GM19043 (cell line): ENCODE data around the gene PHC2.

Experiments used
- ATAC-seq: cut with Tn5 transposase; IDR thresholded peaks from one replicate; pipeline ENCODE4 v1.9.1; 2021; ENCODE audit warnings: low read depth; ENCODE audit not compliant: unreplicated experiment

PHC2 gene

GRCh38 chr1:33335020-33335419, 95.9 kb downstream of the PHC2 start:
- ATAC-seq = no peak

- no peak for ATAC-seq
These were observed 96.8 kb downstream of the PHC2 start for GRCh38 chr1:33334081-33334552.

- no peak for ATAC-seq
These were observed 98.0 kb downstream of the PHC2 start for GRCh38 chr1:33332881-33333280.

DNA sequence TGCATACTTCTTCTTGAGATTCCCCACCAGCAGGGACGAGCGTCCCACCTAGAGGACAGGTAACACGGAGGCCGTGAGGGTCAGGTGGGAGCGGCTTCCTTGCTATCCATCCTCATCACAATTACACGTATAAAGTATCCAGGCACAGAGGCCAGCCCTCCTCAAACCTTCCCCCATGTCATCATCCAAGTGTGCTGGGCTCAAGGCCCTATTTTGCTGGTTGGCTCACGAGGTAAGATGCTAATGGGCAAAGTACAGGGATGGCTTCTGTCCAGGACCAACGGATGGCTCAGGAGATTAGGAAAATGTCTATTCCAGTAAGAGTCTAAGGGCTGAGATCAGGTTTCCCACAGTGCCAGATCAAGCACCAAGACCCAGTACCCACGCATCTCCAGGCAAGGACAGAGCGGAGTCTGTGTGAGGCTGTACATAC, 98.5 kb downstream of the PHC2 start:
- no peak for ATAC-seq

DNA sequence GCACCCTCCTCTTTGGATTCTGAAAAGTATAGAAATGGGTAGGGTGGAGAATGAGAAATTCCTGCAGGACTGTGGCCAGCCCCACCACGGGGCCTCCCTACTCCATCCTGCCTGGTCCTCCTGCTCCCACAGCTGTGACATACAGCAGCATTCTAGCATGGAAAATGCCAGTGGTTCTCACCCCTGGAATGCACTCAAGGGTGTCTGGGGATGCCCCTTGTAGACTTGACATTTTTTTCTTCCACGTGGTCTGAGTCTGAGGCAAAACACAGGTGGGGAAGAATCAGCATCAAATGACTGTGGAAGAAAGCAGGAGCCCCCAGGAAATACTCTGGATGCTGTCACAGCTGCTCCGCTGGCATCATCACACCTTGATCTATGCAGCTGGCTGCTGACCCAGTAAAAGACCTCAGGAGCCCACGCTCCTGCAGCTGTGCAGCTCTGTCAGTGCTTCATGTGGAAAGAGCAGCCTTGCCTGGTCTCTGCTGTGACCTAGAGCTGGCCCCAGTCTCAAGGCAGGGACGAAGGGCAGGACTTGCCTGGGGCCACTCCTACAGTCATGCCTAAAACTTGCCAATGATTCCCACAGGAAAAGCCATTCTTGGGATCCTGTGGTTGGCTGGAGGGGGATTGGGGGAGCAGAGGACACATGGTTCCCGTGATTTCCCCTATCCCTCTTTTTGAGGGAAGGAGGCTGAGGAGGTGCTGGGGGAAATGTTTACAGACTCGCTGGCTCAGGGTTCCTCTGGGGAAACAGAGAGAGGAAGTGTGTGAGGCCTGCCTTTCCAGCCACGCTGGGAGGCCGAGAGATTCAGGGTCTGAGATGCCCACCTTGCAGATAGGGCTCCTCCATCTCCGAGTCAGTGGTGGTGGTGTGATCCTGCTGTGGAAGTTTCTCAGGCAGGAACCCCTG, 99.2 kb downstream of the PHC2 start:
- no peak for ATAC-seq

DNA sequence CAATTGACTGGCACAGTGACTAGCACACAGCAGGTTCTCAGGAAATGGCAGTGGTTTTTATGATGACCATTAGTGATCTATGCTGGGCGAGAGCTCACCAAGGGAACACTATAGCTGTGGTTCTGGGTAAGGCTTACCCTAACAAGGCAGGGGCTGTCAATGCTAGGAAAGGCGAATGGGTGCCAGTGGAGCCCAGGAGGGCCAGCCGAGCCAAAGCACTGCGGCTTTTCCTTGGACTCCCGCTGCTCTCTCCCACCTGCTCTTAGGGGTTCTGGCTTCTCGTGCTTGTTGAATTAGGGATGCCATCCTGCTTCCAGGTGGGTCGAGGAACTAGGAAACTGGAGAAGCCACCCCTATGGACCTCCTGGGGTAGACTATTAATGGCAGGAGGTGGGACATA, 100.0 kb downstream of the PHC2 start:
- no peak for ATAC-seq

DNA sequence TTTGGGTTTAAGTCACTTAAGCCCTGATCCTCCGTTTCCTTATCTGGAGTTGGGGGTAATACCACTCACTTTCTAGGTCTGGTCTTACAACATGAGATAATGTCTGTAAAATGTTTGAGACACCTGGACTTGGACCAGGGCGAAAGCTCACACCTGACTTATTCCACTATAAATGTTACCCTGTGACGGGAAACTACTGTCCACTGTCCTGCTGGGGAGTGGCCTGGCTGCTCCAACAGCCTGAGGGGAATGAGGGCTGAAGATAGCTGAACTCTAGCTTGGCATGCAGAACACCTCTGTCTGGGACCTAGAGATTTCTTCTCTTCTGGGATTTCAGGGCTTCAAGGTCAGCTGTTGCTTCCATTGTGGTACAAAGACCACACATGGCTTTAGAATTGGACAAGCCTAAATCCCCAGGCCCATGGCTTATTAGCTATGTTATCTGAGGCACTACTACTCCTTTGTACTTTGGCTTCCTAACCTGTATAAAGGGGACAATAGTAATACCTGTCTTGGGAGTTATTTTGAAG, 100.5 kb downstream of the PHC2 start:
- ATAC-seq = no peak

GRCh38 chr1:33329600-33330305, 101.1 kb downstream of the PHC2 start:
- ATAC-seq = no peak

DNA sequence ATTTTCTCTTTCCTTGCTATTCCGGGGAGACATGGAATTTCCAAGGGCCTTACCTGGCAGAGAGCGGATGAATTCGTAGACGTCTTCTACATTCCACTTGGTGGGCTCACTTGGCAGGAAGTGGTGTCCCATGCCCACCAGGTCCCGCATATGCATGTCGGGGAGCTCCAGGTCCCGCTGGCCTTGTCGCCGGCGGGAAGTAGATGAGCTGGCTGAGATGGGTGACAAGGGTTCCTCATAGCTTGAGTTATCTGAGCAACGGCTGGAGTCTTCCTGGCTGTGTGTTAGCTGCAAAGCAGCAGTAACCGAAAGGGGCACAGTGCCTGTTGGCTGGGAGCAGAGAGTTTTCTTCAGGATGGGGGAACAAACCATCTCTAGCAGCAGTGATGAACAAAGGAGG, 102.1 kb downstream of the PHC2 start:
- no peak for ATAC-seq

- ATAC-seq = no peak
These were observed 103.1 kb downstream of the PHC2 start for GRCh38 chr1:33327587-33328325.

DNA sequence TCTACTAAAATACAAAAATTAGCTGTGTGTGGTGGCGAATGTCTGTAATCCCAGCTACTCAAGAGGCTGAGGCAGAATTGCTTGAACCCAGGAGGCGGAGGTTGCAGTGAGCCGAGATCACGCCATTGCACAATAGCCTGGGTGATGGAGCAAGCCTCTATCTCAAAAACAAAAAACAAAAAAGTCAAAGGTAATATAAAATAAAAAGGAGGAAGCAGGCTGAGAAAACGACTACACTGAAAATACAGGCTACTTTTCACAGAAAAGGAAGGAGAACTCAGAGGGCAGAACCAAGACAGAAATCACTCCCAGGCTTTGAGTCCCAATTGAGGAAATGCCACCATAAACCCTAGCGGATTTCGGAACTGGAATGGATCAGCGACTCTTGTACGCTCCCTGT, 104.1 kb downstream of the PHC2 start:
- ATAC-seq = no peak

DNA sequence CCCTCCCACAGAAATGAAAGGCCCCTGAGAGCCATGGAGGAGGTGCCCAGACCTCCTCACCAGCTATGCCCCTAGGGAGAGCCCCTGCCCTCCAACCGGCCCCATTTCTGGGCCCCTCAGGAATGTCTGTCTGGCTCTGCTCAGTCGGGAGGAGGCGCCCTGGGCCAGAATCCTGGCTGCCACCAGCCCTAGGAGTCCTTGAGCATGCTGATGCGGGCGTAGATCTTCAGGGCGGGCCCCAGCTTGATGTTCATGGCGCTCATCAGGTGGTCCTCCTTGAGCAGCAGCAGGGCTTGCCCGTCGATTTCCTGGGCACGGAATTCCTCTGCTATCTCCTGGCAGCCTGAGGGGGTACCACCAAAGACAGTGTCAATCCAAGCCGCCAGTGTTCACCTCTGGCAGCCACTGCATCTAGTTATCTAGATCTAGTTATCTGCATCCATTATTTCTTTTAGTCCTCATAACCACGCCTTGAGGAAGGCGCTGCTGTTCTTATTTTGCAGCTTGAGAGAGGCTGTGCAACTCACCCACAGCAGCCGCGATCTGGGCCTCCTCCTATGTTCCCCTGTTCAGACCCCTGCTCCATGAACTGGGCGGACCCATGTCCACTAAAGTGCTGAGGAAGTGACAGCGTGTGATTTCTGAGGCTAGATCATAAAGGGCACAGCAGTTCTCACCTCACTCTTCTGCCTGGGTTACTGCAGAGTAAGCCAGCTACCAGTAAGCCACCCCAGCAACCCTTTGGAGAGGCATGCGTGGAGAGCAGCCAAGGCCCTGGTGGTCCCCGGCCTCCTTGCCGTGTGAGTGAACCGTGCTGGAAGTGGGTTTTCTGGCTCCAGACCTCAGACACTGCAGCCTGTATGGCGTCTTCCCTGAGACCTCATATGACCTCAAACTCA, 106.0 kb downstream of the PHC2 start:
- no peak for ATAC-seq

DNA sequence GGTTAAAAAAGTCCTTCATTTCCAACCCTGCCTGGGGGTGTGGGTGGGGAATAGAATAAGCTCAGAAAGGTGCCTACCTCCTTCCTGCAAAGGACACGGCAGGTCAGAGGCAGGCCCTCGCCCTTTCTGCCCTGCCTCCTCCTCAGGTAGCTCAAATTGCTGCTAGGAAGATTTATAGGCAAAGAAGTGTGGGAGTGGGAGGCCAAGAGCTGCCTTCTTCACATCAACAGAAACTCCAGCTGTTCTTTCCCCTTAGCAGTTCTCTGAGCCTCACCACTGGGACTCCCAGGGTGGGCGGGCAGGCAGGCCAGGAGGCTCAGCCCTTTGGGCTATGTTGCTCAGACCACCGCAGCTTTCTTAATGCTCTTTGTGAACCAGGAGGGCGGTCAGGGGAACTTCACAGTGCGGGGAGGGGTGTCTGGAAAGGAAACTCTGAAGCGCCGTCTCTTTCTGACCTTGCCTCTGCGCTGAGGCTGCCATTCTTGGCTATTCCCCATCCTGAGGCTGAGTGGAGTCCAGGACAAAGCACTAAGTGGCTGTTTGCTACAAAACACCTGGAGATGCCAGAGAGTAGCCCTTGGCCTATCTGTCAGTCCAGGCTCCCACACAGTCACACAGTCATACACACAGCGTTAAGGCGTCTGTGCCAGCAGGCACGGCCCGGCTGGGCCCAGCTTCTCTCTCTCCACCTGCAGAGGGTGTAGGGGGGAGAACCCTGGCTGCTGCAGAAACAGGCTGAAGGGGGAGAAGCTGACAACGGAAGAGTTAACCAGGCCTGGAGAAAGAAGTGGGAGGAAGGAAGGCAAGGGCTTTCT, 107.0 kb downstream of the PHC2 start:
- ATAC-seq = no peak

DNA sequence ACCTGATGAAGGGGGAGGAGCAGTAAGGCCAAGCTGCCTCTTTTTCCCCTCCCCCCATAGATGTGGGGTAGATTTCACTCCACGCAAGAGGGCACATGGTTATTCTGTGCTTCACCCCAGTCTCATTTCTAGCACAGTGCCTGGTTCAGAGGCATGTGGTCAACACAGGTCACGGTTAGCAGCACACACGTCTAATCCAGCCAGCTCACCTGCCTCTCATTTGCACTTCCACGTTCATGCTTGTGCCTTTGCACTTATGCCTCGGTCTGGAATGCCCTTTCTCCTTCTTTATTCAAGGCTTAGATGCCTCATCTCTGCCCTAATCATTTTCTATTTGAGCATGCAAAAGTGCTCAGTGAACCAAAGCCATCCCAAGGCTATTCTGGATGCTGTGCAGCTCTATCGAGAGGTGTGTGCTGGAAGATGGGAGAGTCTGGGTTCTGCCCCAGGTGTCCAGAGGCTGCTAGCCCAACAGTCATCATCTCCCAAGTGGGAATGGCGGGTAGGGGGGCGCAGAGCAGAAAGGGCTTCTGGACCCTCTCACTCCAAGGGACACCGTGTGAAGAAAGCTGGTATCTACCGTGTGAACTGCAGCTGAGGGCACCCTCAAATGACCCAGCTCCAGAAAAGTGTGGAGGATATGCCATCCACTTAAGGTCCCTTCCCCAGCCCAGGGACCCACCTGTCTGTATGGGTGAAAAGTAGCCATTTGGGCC, 107.9 kb downstream of the PHC2 start:
- ATAC-seq = no peak

- no peak for ATAC-seq
These were observed 108.8 kb downstream of the PHC2 start for GRCh38 chr1:33322109-33322508.

- ATAC-seq = no peak
These were observed 109.7 kb downstream of the PHC2 start for GRCh38 chr1:33321178-33321577.

DNA sequence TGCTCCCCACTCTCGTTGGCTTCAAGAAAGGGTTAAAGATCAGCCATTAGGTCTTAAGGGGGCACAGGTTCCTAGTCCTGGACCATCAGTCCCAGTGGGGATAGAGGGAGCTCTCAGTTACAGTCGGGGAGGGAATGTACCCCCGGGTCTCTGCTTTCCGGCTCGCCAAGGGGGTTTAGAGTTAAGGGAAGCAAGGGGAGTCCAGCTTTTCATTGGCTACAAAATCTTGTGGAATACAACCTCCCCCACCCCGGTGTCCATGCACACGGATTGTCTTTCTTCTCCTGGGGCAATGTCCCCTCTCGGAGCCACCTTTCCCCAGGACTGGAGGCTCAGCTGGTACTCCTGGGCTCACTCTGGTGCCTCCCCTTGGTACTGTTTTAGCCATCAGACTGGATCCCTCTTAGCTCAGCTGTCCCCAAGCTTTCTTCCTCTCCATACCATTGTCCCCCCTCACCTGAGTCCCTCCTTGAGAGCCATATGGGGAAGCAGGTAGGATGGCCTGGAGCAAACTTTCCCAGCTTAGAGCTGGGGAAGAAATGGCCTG, 110.2 kb downstream of the PHC2 start, which contains the start of gene A3GALT2:
TSS of gene A3GALT2 (minus strand) at position 480 of the 547 bp plus-strand sequence. CDS start at position 480, 0 bp downstream.
- ATAC-seq = no peak
